ENCODE measurements around the gene PDGFC. TPM values are rescaled to one million over a fixed set of nuclear protein-coding genes. Genes with fewer than 3 reads are reported as not detected.

PDGFC gene
- total RNA-seq, 1 donor from 2014 or later: 0.64 TPM

DNA sequence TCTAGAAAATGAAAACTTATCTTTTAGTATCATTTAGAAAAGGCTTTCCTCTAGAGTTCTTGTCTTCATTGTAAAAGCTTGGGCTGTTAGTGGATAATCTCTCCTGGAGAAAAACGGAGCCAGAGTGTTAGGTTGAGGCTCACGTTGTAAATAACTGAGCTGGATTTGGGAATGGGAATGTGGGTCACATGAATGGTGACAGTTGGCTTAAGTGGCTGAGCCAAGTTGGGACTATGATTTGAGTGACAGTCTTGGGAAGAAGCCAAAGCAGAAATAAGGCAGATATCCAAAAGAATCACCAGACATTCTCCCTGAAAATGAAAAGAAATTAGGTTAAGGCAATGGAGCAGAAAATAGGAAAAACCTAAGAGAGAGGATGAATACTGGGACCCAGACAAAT lies 33.6 kb upstream of the PDGFC start:
- Mint-ChIP-seq H3K9me3 (ENCODE audit: unreplicated experiment) (no peaks in the 10 kb centered on the region), H3K36me3 (ENCODE audit: unreplicated experiment) (no peaks in the 10 kb centered on the region), H3K4me1 (ENCODE audit: low read depth, unreplicated experiment) (no peaks in the 10 kb centered on the region), H3K4me3 (ENCODE audit: unreplicated experiment) (no peak overlapping the region), H3K27ac (ENCODE audit: unreplicated experiment) (no peak overlapping the region), H3K27me3 (ENCODE audit: unreplicated experiment) (no peaks in the 10 kb centered on the region)
- DNase-seq: no peak
- no peak for TF ChIP-seq CTCF (IDR thresholded peaks at IDR 0.05; ENCODE audit: partially characterized antibody, unreplicated experiment)

DNA sequence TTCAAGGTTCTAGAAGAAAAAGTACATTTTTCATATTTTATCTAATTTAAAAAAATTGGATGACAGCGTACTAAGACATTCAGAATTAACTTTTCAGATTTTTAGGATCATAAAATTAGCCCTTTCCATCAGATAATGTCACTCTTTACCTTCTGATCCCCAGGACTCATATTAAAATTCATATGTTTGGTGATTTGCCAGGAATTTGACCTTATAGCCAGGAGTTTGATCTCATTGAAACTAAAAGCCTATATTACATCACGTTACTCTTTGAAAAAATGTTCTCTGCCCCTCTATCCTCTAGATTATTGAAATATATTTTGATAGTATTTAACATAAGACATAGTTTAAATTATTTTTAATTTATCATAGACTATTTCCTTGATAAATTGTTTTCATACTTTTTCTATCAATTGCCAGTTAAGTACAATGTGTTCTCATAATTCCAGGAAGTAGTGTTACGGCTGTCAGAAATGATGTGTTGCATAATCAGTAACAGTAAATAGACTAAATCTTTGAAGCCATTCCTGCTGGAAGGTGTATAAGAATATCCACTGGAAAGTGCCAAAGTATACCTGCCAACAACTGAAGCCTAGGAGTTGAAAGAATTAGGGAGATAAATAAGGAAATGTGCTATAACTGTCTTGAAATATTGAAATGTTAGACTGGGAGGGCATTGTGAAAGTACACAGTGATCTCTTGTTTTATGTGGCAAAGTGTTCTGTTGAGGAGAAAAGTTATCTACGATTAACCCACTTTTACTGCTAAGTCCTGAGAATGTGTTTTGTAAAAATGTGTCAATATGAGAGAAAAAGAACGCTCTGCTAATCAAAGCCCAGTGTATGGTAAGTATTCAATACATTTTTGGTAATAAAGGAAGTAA lies 32.9 kb upstream of the PDGFC start:
- H3K36me3 Mint-ChIP-seq (ENCODE audit: unreplicated experiment): no peaks in the 10 kb centered on the region
- H3K27me3 Mint-ChIP-seq (ENCODE audit: unreplicated experiment): no peaks in the 10 kb centered on the region

DNA sequence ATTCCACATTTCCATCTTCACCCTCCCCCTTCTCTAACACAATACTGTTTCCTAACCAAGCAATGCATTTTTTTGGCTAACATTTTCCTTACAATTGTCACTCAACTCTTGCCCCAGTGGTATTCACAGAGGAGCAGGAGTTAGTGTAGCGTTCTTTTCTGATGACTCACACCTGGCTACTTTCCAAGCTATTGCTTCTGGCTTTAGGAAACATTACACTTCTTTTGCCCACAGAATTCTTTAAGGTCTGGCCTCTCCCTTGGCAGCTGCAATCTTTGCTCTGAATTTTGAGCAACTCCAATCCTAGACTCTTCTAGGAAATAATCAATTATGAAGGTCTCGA lies 27.5 kb upstream of the PDGFC start:
- Mint-ChIP-seq H3K27me3 (ENCODE audit: unreplicated experiment) (no peaks in the 10 kb centered on the region), H3K4me3 (ENCODE audit: unreplicated experiment) (no peak overlapping the region), H3K9me3 (ENCODE audit: unreplicated experiment) (peaks cover 6% of the 10 kb centered on the region), H3K4me1 (ENCODE audit: low read depth, unreplicated experiment) (no peaks in the 10 kb centered on the region), H3K27ac (ENCODE audit: unreplicated experiment) (no peak overlapping the region), H3K36me3 (ENCODE audit: unreplicated experiment) (peaks cover 8% of the 10 kb centered on the region)
- no peak for TF ChIP-seq CTCF (IDR thresholded peaks at IDR 0.05; ENCODE audit: partially characterized antibody, unreplicated experiment)
- no peak for DNase-seq

More for the DNA sequence above, 32.9 kb upstream of the PDGFC start:
- TF ChIP-seq CTCF (IDR thresholded peaks at IDR 0.05; ENCODE audit: partially characterized antibody, unreplicated experiment): no peak
- Mint-ChIP-seq H3K4me3 (ENCODE audit: unreplicated experiment) (no peak overlapping the region), H3K9me3 (ENCODE audit: unreplicated experiment) (no peaks in the 10 kb centered on the region), H3K27ac (ENCODE audit: unreplicated experiment) (no peak overlapping the region), H3K4me1 (ENCODE audit: low read depth, unreplicated experiment) (no peaks in the 10 kb centered on the region)
- no peak for DNase-seq

DNA sequence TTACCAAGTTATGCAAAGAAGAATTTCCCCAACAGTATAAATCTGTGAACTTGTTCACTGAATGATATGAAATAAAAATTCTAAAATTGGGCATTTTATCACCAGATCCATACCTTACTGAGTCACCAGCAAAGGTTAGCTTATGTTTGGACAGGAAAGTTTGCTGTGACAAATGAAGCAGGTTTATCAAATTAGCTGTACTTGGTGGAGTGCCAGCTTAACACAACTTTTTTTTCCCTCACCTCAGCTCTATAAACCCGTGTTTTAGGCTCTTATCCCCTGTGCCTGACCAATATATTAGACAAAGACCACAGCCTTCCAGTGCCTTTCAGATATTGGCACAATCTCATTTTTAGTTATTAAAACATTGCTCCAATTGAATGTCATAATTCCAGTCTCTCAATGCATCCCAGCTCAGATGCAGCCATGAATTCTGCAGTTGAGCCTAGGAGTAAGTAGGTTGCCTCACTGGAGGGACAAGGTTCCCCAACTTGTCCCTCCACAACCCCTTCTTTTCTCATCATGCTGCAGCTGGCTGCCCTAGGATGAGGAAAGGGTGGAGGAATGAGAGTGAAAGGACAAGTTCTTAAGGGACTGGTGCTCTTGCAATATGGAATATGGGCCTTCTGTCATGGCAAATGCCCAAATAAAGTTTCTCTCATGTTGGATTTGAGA lies 27.0 kb upstream of the PDGFC start:
- TF ChIP-seq CTCF (IDR thresholded peaks at IDR 0.05; ENCODE audit: partially characterized antibody, unreplicated experiment): no peak
- peaks cover 8% of the 10 kb centered on the region for H3K36me3 Mint-ChIP-seq (ENCODE audit: unreplicated experiment)

DNA sequence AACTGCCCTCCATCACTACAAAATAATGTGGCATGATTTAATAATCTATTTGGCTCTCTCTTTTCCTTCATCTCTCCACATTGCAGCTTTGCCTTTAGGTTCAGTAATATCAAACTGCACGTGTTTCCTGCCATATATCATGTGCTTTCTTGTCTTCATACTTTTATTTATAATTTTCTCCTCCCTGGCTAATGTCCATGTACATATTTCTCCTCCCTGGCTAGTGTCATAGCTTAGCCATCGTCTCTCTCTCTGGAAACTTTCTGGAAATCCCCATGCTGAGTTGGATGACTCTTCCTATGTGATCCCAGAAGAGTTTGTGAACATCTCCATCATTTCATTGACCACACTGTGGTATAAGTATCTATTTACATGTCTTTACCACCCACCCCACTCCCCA lies 21.3 kb upstream of the PDGFC start:
- DNase-seq: no peak
- H3K27ac Mint-ChIP-seq (ENCODE audit: unreplicated experiment): no peak overlapping the region
- H3K36me3 Mint-ChIP-seq (ENCODE audit: unreplicated experiment): peaks cover 8% of the 10 kb centered on the region
- no peaks in the 10 kb centered on the region for H3K4me1 Mint-ChIP-seq (ENCODE audit: low read depth, unreplicated experiment)
- no peak for TF ChIP-seq CTCF (IDR thresholded peaks at IDR 0.05; ENCODE audit: partially characterized antibody, unreplicated experiment)
- H3K9me3 Mint-ChIP-seq (ENCODE audit: unreplicated experiment): peaks cover 6% of the 10 kb centered on the region
- no peaks in the 10 kb centered on the region for H3K27me3 Mint-ChIP-seq (ENCODE audit: unreplicated experiment)
- H3K4me3 Mint-ChIP-seq (ENCODE audit: unreplicated experiment): no peak overlapping the region

More for the DNA sequence above, 27.0 kb upstream of the PDGFC start:
- no peak for DNase-seq
- no peaks in the 10 kb centered on the region for H3K27me3 Mint-ChIP-seq (ENCODE audit: unreplicated experiment)
- H3K4me3 Mint-ChIP-seq (ENCODE audit: unreplicated experiment): no peak overlapping the region
- H3K9me3 Mint-ChIP-seq (ENCODE audit: unreplicated experiment): peaks cover 6% of the 10 kb centered on the region
- no peaks in the 10 kb centered on the region for H3K4me1 Mint-ChIP-seq (ENCODE audit: low read depth, unreplicated experiment)
- H3K27ac Mint-ChIP-seq (ENCODE audit: unreplicated experiment): no peak overlapping the region

Data from glutamatergic neuron (in vitro differentiated cells).